ACC112 (cell line): ENCODE data around the gene TJAP1.
A peak's percentile ranks its signal among the peaks of the same experiment; 100 is the strongest.

ENCODE experiments used
- H2AFZ ChIP-seq: fragments of 200-600 bp; sonication (generic); one replicate; pipeline ENCODE4 v1.6.0; 2017; ENCODE audit warnings: antibody characterized with exemption, low read length; ENCODE audit not compliant: unreplicated experiment
- H3K27ac ChIP-seq: fragments of 200-600 bp; sonication (generic); 2 replicates; pipeline ENCODE4 v1.5.1; 2014; ENCODE audit warnings: low read depth, mild to moderate bottlenecking, antibody characterized with exemption, low read length, moderate library complexity
- H3K27me3 ChIP-seq: fragments of 200-600 bp; sonication (generic); 2 replicates; pipeline ENCODE4 v1.6.1; 2014; ENCODE audit warnings: mild to moderate bottlenecking, antibody characterized with exemption, low read length, moderate library complexity, mixed read lengths; ENCODE audit not compliant: insufficient read depth
- H3K36me3 ChIP-seq: fragments of 200-600 bp; sonication (generic); 2 replicates; pipeline ENCODE4 v1.6.1; 2016; ENCODE audit warnings: mild to moderate bottlenecking, antibody characterized with exemption, low read length, moderate library complexity, mixed read lengths; ENCODE audit not compliant: insufficient read depth
- H3K4me1 ChIP-seq: fragments of 200-600 bp; sonication (generic); one replicate; pipeline ENCODE4 v1.6.1; 2016; ENCODE audit warnings: low read length, mixed read lengths; ENCODE audit not compliant: insufficient read depth, unreplicated experiment, control insufficient read depth
- H3K4me3 ChIP-seq: fragments of 200-600 bp; sonication (generic); 2 replicates; pipeline ENCODE4 v1.5.1; 2014; ENCODE audit warnings: mild to moderate bottlenecking, low read depth, low read length
- H3K79me2 ChIP-seq: fragments of 200-600 bp; sonication (generic); one replicate; pipeline ENCODE4 v1.6.0; 2016; ENCODE audit warnings: low read length; ENCODE audit not compliant: control insufficient read depth, unreplicated experiment, insufficient read depth

TJAP1 gene

GRCh38 chr6:43481075-43481474 is 3.7 kb downstream of the TJAP1 start:
- H3K27me3 ChIP-seq = no peaks in the 10 kb centered on the region
- H3K36me3 ChIP-seq = no peaks in the 10 kb centered on the region
- no peak overlapping the region for H2AFZ ChIP-seq
- H3K4me3 ChIP-seq = no peak overlapping the region
- peaks cover 10% of the 10 kb centered on the region for H3K4me1 ChIP-seq
- H3K79me2 ChIP-seq = peaks cover 47% of the 10 kb centered on the region
- no peak overlapping the region for H3K27ac ChIP-seq

GRCh38 chr6:43481591-43482236 is 4.3 kb downstream of the TJAP1 start:
- H3K27ac ChIP-seq = no peak overlapping the region
- no peak overlapping the region for H3K4me3 ChIP-seq
- peaks cover 10% of the 10 kb centered on the region for H3K4me1 ChIP-seq
- H3K36me3 ChIP-seq = 0 out of 2 replicates have a peak, but pooled peaks cover under 1% of the 10 kb centered on the region
- no peaks in the 10 kb centered on the region for H3K27me3 ChIP-seq
- peaks cover 48% of the 10 kb centered on the region for H3K79me2 ChIP-seq
- no peak overlapping the region for H2AFZ ChIP-seq

- no peak overlapping the region for H3K27ac ChIP-seq
- no peak overlapping the region for H3K4me3 ChIP-seq
- H2AFZ ChIP-seq = no peak overlapping the region
- no peaks in the 10 kb centered on the region for H3K27me3 ChIP-seq
- peaks cover 31% of the 10 kb centered on the region for H3K79me2 ChIP-seq
- H3K36me3 ChIP-seq = peaks cover 5% of the 10 kb centered on the region; the same call in 1 of the 2 replicates
- H3K4me1 ChIP-seq = peaks cover 45% of the 10 kb centered on the region
Measured at GRCh38 chr6:43488667-43489276, 11.4 kb downstream of the TJAP1 start.

- peaks cover 52% of the 10 kb centered on the region for H3K4me1 ChIP-seq
- H3K79me2 ChIP-seq = peaks cover 34% of the 10 kb centered on the region
- H3K27ac ChIP-seq = no peak overlapping the region
- no peak overlapping the region for H3K4me3 ChIP-seq
- H2AFZ ChIP-seq = no peak overlapping the region
- no peaks in the 10 kb centered on the region for H3K27me3 ChIP-seq
- peaks cover 5% of the 10 kb centered on the region; the same call in 1 of the 2 replicates for H3K36me3 ChIP-seq
Measured at GRCh38 chr6:43489277-43490072, 12.1 kb downstream of the TJAP1 start.

- no peak overlapping the region for H3K27ac ChIP-seq
- peaks cover 62% of the 10 kb centered on the region for H3K4me1 ChIP-seq
- H3K79me2 ChIP-seq = peaks cover 34% of the 10 kb centered on the region
- H3K4me3 ChIP-seq = no peak overlapping the region
- H3K27me3 ChIP-seq = no peaks in the 10 kb centered on the region
- no peak overlapping the region for H2AFZ ChIP-seq
- H3K36me3 ChIP-seq = peaks cover 5% of the 10 kb centered on the region; the same call in 1 of the 2 replicates
Measured at GRCh38 chr6:43490523-43490939, 13.2 kb downstream of the TJAP1 start.

GRCh38 chr6:43491750-43492661 is 14.6 kb downstream of the TJAP1 start:
- peak overlapping the region; percentile 16 for H3K4me3 ChIP-seq
- H3K27ac ChIP-seq = peak overlapping the region; percentile 6; the same call in 1 of the 2 replicates
- no peak overlapping the region for H2AFZ ChIP-seq
- no peaks in the 10 kb centered on the region for H3K27me3 ChIP-seq
- peaks cover 2% of the 10 kb centered on the region; the same call in 1 of the 2 replicates for H3K36me3 ChIP-seq
- peaks cover 30% of the 10 kb centered on the region for H3K79me2 ChIP-seq
- H3K4me1 ChIP-seq = peaks cover 77% of the 10 kb centered on the region

GRCh38 chr6:43492673-43493072 is 15.3 kb downstream of the TJAP1 start:
- Histone ChIP-seq H3K27me3 (no peaks in the 10 kb centered on the region), H3K4me1 (peaks cover 81% of the 10 kb centered on the region), H3K79me2 (peaks cover 30% of the 10 kb centered on the region), H2AFZ (no peak overlapping the region), H3K36me3 (no peaks in the 10 kb centered on the region), H3K4me3 (peak overlapping the region; percentile 16), H3K27ac (no peak overlapping the region)

- no peak overlapping the region for H2AFZ ChIP-seq
- peaks cover 30% of the 10 kb centered on the region for H3K79me2 ChIP-seq
- no peak overlapping the region for H3K4me3 ChIP-seq
- peaks cover 3% of the 10 kb centered on the region for H3K36me3 ChIP-seq
- H3K27ac ChIP-seq = no peak overlapping the region
- H3K27me3 ChIP-seq = no peaks in the 10 kb centered on the region
- H3K4me1 ChIP-seq = peaks cover 81% of the 10 kb centered on the region
Measured at GRCh38 chr6:43493230-43493629, 15.9 kb downstream of the TJAP1 start.

- Histone ChIP-seq H3K27me3 (no peaks in the 10 kb centered on the region), H2AFZ (no peak overlapping the region), H3K79me2 (peaks cover 29% of the 10 kb centered on the region), H3K4me3 (no peak overlapping the region), H3K4me1 (peaks cover 75% of the 10 kb centered on the region), H3K27ac (no peak overlapping the region), H3K36me3 (peaks cover 8% of the 10 kb centered on the region)
Measured at GRCh38 chr6:43493833-43494232, 16.5 kb downstream of the TJAP1 start.

- Histone ChIP-seq H3K36me3 (peaks cover 8% of the 10 kb centered on the region), H3K79me2 (peaks cover 29% of the 10 kb centered on the region), H3K4me3 (no peak overlapping the region), H2AFZ (no peak overlapping the region), H3K27me3 (no peaks in the 10 kb centered on the region), H3K4me1 (peaks cover 70% of the 10 kb centered on the region), H3K27ac (no peak overlapping the region)
Measured at GRCh38 chr6:43494321-43494720, 17.0 kb downstream of the TJAP1 start.
